Endodermal cell (in vitro differentiated cells): ENCODE results near the gene FGFR3. TPM values are rescaled to one million over a fixed set of nuclear protein-coding genes. Genes with fewer than 3 reads are reported as not detected.

Experiments
- DNase-seq: peaks from one replicate; pipeline ENCODE4 v3.0.0-alpha.2; 2017
- H3K27ac ChIP-seq: 2 replicates; pipeline ENCODE4 v1.5.1; 2013; ENCODE audit warnings: mild to moderate bottlenecking, low read depth, low read length, moderate library complexity
- H3K27me3 ChIP-seq: 2 replicates; pipeline ENCODE4 v1.6.1; 2013; ENCODE audit warnings: mild to moderate bottlenecking, low read length, moderate library complexity; ENCODE audit not compliant: insufficient read depth, control insufficient read depth, poor library complexity, severe bottlenecking
- H3K36me3 ChIP-seq: 2 replicates; pipeline ENCODE4 v1.7.0; 2013; ENCODE audit warnings: mild to moderate bottlenecking, low read length, moderate library complexity; ENCODE audit not compliant: control insufficient read depth, insufficient read depth
- H3K4me1 ChIP-seq: one replicate; pipeline ENCODE4 v1.7.0; 2013; ENCODE audit warnings: low read length; ENCODE audit not compliant: control insufficient read depth, insufficient read depth
- H3K4me3 ChIP-seq: 2 replicates; pipeline ENCODE4 v1.5.1; 2013; ENCODE audit warnings: mild to moderate bottlenecking, low read length, moderate library complexity
- H3K9ac ChIP-seq: 2 replicates; pipeline ENCODE4 v1.6.1; 2013; ENCODE audit warnings: mild to moderate bottlenecking, low read length, moderate library complexity; ENCODE audit not compliant: poor library complexity, severe bottlenecking; ENCODE audit errors: extremely low read depth
- H3K9me3 ChIP-seq: 2 replicates; pipeline ENCODE4 v1.6.1; 2013; ENCODE audit warnings: mild to moderate bottlenecking, low read length, moderate library complexity; ENCODE audit not compliant: control insufficient read depth
- H3K27ac Mint-ChIP-seq: 2 replicates; pipeline ENCODE4 v1.8.0; 2020; ENCODE audit warnings: mixed read lengths
- H3K27me3 Mint-ChIP-seq: 2 replicates; pipeline ENCODE4 v1.8.0; 2021; ENCODE audit warnings: mild to moderate bottlenecking, mixed read lengths; ENCODE audit not compliant: insufficient read depth
- H3K36me3 Mint-ChIP-seq: 2 replicates; pipeline ENCODE4 v1.8.0; 2020; ENCODE audit warnings: low read depth, mixed read lengths
- H3K4me1 Mint-ChIP-seq: 2 replicates; pipeline ENCODE4 v1.8.0; 2020; ENCODE audit warnings: mixed read lengths
- H3K4me3 Mint-ChIP-seq: 2 replicates; pipeline ENCODE4 v1.8.0; 2020; ENCODE audit warnings: mild to moderate bottlenecking, moderate library complexity, mixed read lengths
- H3K9me3 Mint-ChIP-seq: 2 replicates; pipeline ENCODE4 v1.8.0; 2020; ENCODE audit warnings: mild to moderate bottlenecking, mixed read lengths
- CTCF ChIP-seq: fragments of 200-600 bp; sonication (generic); conservative IDR thresholded peaks from 2 replicates; pipeline ENCODE4 v1.5.0; 2021; ENCODE audit warnings: antibody characterized with exemption, mild to moderate bottlenecking
- WGBS, 2 experiments: methylation state at CpG; one replicate each; pipeline versions ENCODE4 v1.1.5 to v1.1.7; 2013; ENCODE audit warnings: missing lambda C conversion rate in 2 of 2, mixed read lengths in 1 of 2; ENCODE audit not compliant: insufficient coverage in 1 of 2, insufficient read length in 1 of 2; 5-methylcytosine and 5-hydroxymethylcytosine counted together
- total RNA-seq, 2 donors: library from RNA; stranded (reverse); fragmentation: NEBNext Ultra II Directional in 1 of 2; extraction: Animal tissue kit (Norgen Biotek cat#: 25700) in 1 of 2; gene quantifications; 2 replicates in 1 of 2; 3 replicates in 1 of 2; pipeline ENCODE4 v1.2.1, GENCODE V29; 2021

The FGFR3 gene
- total RNA-seq, 2 donors from 2014 or later, result 107 to 125 TPM

DNA sequence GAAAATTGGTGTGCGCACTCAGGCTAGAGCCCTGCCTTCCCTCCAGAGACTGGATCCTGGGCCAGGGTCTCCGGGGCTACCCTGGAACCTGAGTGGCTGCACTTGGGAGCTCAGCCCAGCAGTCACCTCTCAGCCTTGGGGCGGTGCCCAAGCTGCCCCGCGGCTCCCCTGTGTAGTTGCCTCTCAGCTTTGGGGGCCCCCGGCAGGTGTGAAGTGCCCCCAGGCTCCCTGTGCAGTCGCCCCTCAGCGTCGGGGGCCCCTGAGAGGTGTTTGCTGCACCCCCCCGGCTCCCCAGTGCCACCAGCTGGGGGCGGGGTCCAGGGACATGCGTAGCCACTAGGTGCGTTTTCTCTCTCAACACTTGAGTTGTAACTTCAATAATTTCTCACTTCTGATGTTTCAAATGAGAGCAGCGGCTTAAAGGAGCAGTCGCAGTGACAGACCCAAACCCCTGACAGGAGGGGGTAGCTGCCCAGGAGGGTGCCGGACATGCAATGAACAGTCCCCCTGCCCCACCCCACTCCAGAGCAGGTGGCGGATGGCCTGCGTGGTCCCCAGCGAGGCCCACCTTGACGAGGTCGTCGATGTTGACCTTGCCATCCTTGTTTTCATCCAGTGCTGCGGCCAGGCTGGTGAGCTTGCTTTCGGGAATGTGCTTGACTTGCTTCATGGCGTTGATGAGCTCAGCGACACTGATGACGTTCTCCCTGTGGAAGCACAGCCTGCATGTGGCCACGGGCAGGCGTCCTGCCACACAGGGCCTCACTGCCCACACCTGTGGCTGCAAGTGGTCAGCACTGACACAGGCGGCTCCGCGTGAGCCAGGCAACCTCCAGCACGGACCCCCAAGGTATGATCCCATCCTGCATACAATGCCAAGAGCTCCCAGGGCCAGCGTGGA, 22.3 kb downstream of the FGFR3 start:
- Mint-ChIP-seq H3K36me3 (peaks cover 63% of the 10 kb centered on the region), H3K4me1 (no peaks in the 10 kb centered on the region), H3K4me3 (no peak overlapping the region), H3K9me3 (no peaks in the 10 kb centered on the region), H3K27me3 (no peaks in the 10 kb centered on the region), H3K27ac (no peak overlapping the region)
- TF ChIP-seq CTCF, result no peak
- Histone ChIP-seq H3K27me3 (no peaks in the 10 kb centered on the region), H3K9me3 (no peaks in the 10 kb centered on the region), H3K4me1 (no peaks in the 10 kb centered on the region), H3K4me3 (no peak overlapping the region), H3K9ac (no peak overlapping the region), H3K36me3 (peaks cover 53% of the 10 kb centered on the region), H3K27ac (no peak overlapping the region)
- DNase-seq, result no peak
- 95 to 97% methylated on average over 28 to 34 of the region's 34 CpGs for WGBS, 2 experiments

- WGBS, 2 experiments, result 94 to 96% methylated on average over 17 to 25 of the region's 25 CpGs
- no peaks in the 10 kb centered on the region for H3K4me1 ChIP-seq
- peak overlapping the region; percentile 41 for H3K27ac Mint-ChIP-seq
- no peaks in the 10 kb centered on the region for H3K9me3 ChIP-seq
- no peak for DNase-seq
- no peak overlapping the region for H3K9ac ChIP-seq
- H3K36me3 Mint-ChIP-seq, result peaks cover 64% of the 10 kb centered on the region
- H3K27ac ChIP-seq, result no peak overlapping the region
- H3K27me3 Mint-ChIP-seq, result no peaks in the 10 kb centered on the region
- TF ChIP-seq CTCF, result no peak
- H3K4me1 Mint-ChIP-seq, result no peaks in the 10 kb centered on the region
- H3K4me3 Mint-ChIP-seq, result no peak overlapping the region
- no peaks in the 10 kb centered on the region for H3K9me3 Mint-ChIP-seq
- no peak overlapping the region for H3K4me3 ChIP-seq
- H3K36me3 ChIP-seq, result peaks cover 54% of the 10 kb centered on the region
- no peaks in the 10 kb centered on the region for H3K27me3 ChIP-seq
Measured at GRCh38 chr4:1815997-1816860, 23.1 kb downstream of the FGFR3 start.

DNA sequence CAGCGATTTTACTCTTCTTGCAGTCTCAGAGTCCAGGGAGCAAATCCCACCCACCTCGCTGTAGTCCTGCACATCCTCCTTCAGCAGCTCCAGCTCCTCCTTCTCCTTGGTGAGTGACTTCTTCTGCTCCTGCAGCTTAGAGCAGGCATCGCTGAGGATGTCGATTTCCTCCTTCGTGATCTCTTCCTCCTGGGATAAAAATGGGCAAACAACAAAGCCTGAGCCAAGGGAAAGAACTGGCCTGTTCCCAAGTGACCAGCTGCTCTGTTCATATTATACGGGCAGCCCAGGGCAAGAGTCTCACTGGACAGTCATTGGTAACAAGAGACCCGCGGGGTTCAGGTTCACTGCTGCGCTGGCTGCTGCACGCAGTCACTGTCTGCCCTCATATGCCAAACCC, 26.2 kb downstream of the FGFR3 start:
- H3K36me3 ChIP-seq, result peaks cover 51% of the 10 kb centered on the region
- no peaks in the 10 kb centered on the region for H3K4me1 ChIP-seq
- TF ChIP-seq CTCF, result no peak
- Mint-ChIP-seq H3K27ac (no peak overlapping the region), H3K36me3 (peaks cover 81% of the 10 kb centered on the region), H3K27me3 (no peaks in the 10 kb centered on the region), H3K9me3 (no peaks in the 10 kb centered on the region), H3K4me3 (no peak overlapping the region), H3K4me1 (no peaks in the 10 kb centered on the region)
- no peak for DNase-seq
- H3K4me3 ChIP-seq, result no peak overlapping the region
- H3K27ac ChIP-seq, result no peak overlapping the region
- WGBS, 2 experiments, result 93 to 95% methylated on average over 10 of the region's 10 CpGs
- no peaks in the 10 kb centered on the region for H3K9me3 ChIP-seq
- no peak overlapping the region for H3K9ac ChIP-seq
- no peaks in the 10 kb centered on the region for H3K27me3 ChIP-seq
